HEK293T (cell line): Measurements from ENCODE around the gene PCBP3.

ENCODE experiments used
- ARNT ChIP-seq: fragments of 450-650 bp; IDR thresholded peaks from 2 replicates; pipeline ENCODE4 v1.6.1; 2017; ENCODE audit warnings: mild to moderate bottlenecking
- BHLHE40 ChIP-seq: fragments of 450-650 bp; IDR thresholded peaks from 2 replicates; pipeline ENCODE4 v1.6.1; 2016; ENCODE audit warnings: mild to moderate bottlenecking, moderate library complexity, borderline replicate concordance
- FOXM1 ChIP-seq: fragments of 450-650 bp; IDR thresholded peaks from 2 replicates; pipeline ENCODE4 v1.6.1; 2017; ENCODE audit warnings: mild to moderate bottlenecking, borderline replicate concordance
- LEF1 ChIP-seq: fragments of 450-650 bp; IDR thresholded peaks from 2 replicates; pipeline ENCODE4 v1.6.1; 2017; ENCODE audit warnings: mild to moderate bottlenecking, borderline replicate concordance
- NFRKB ChIP-seq: fragments of 450-650 bp; IDR thresholded peaks from 2 replicates; pipeline ENCODE4 v1.6.1; 2016; ENCODE audit warnings: mild to moderate bottlenecking, moderate library complexity
- SUZ12 ChIP-seq: fragments of 450-650 bp; IDR thresholded peaks from 2 replicates; pipeline ENCODE4 v1.6.1; 2016; ENCODE audit warnings: mild to moderate bottlenecking
- TF ChIP-seq, protein P1 (sequence below): fragments of 450-650 bp; IDR thresholded peaks from 2 replicates; pipeline ENCODE4 v1.6.1; 2016

DNA sequence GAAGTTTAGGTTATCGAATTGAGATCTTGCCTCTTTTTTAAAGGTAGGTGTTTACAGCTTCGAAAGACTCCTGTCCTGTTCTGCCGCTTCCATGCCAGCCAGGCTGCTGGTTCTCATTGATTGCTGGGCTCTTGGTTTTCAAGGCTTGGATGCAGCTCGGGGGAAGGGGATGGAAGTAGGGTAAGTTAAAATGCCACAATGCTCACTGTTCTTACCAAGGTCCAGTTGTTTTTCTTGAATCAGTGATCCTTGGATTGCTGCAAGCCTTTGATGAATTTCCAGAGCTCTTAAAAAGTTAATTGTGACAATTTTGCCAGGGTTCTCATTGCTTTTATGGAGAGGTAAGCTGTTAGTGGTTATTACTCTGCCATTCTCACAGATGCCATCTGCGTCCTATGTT lies 74.9 kb downstream of the PCBP3 start:
- no peak for TF ChIP-seq LEF1
- no peak for TF ChIP-seq SUZ12
- TF ChIP-seq, protein P1, sequence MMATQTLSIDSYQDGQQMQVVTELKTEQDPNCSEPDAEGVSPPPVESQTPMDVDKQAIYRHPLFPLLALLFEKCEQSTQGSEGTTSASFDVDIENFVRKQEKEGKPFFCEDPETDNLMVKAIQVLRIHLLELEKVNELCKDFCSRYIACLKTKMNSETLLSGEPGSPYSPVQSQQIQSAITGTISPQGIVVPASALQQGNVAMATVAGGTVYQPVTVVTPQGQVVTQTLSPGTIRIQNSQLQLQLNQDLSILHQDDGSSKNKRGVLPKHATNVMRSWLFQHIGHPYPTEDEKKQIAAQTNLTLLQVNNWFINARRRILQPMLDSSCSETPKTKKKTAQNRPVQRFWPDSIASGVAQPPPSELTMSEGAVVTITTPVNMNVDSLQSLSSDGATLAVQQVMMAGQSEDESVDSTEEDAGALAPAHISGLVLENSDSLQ = no peak
- no peak for TF ChIP-seq NFRKB
- TF ChIP-seq FOXM1 = no peak
- no peak for TF ChIP-seq BHLHE40
- TF ChIP-seq ARNT = no peak
